A673 (cell line): Measurements from ENCODE around the gene ALPK3. TPM values are rescaled to one million over a fixed set of nuclear protein-coding genes. Genes with fewer than 3 reads are reported as not detected.

ENCODE experiments used
- BruUV-seq: library from RNA; stranded (reverse); fragments of 400-500 nt; replicated peaks from 2 replicates; lab custom pipeline; 2021; lab: Mats Ljungman, UMichigan
- CTCF ChIA-PET: fragments of 300-600 bp; sonication (Branson Sonifier 250); formaldehyde crosslinking; loops from one replicate; lab custom pipeline; 2022; ENCODE audit warnings: antibody characterized with exemption; lab: Charles Lee
- POLR2A ChIA-PET: fragments of 300-600 bp; sonication (Branson Sonifier 250); formaldehyde crosslinking; loops from one replicate; lab custom pipeline; 2022; ENCODE audit warnings: antibody characterized with exemption; ENCODE audit not compliant: low non-redundant PET; lab: Charles Lee
- DNase-seq: peaks from one replicate; pipeline ENCODE4 v3.0.0-alpha.2; 2015; ENCODE audit warnings: low spot score
- H3K27ac ChIP-seq: fragments of 200-600 bp; sonication (generic); 2 replicates; pipeline ENCODE4 v1.5.1; 2016; ENCODE audit warnings: mixed run types, low read depth, mild to moderate bottlenecking, mixed read lengths, antibody characterized with exemption, low read length; ENCODE audit not compliant: poor library complexity, severe bottlenecking
- H3K27me3 ChIP-seq: fragments of 200-600 bp; sonication (generic); replicated peaks from 2 replicates; pipeline ENCODE4 v1.6.1; 2017; ENCODE audit warnings: mixed run types, low read depth, mild to moderate bottlenecking, mixed read lengths, antibody characterized with exemption, low read length; ENCODE audit not compliant: insufficient read depth, poor library complexity
- H3K36me3 ChIP-seq: fragments of 200-600 bp; sonication (generic); 2 replicates; pipeline ENCODE4 v1.6.1; 2016; ENCODE audit warnings: mixed run types, mild to moderate bottlenecking, mixed read lengths, antibody characterized with exemption, low read length; ENCODE audit not compliant: insufficient read depth, poor library complexity, severe bottlenecking
- H3K4me1 ChIP-seq: fragments of 200-600 bp; sonication (generic); 2 replicates; pipeline ENCODE4 v1.6.1; 2017; ENCODE audit warnings: mixed run types, mild to moderate bottlenecking, mixed read lengths, antibody characterized with exemption, low read length; ENCODE audit not compliant: insufficient read depth, poor library complexity, severe bottlenecking
- H3K4me3 ChIP-seq: fragments of 200-600 bp; sonication (generic); 2 replicates; pipeline ENCODE4 v1.5.1; 2016; ENCODE audit warnings: low read depth, mixed run types, mild to moderate bottlenecking, mixed read lengths, low read length; ENCODE audit not compliant: poor library complexity, severe bottlenecking
- H3K9me3 ChIP-seq: fragments of 200-600 bp; sonication (generic); 2 replicates; pipeline ENCODE4 v1.6.1; 2016; ENCODE audit warnings: mixed run types, low read depth, mild to moderate bottlenecking, mixed read lengths, antibody characterized with exemption, low read length; ENCODE audit not compliant: poor library complexity, severe bottlenecking
- EZH2 ChIP-seq: fragments of 200-600 bp; sonication (generic); IDR thresholded peaks from 2 replicates; pipeline ENCODE4 v1.6.1; 2017; ENCODE audit warnings: borderline replicate concordance, low read depth, mild to moderate bottlenecking, mixed read lengths, antibody characterized with exemption, low read length; ENCODE audit not compliant: poor library complexity, severe bottlenecking
- intact Hi-C: fragments of 100-400 bp; cut with micrococcal nuclease; formaldehyde crosslinking; loops from one replicate; pipeline ENCODE4 v1.10.0; 2022; ENCODE audit not compliant: unreplicated experiment
- total RNA-seq: library from RNA; stranded (reverse); gene quantifications from 2 replicates; pipeline ENCODE4 v1.2.3, GENCODE V29; 2021
- TF ChIP-seq, protein P1 (sequence below): fragments of 300-800, 200-600 bp; sonication (generic); conservative IDR thresholded peaks from 2 replicates; pipeline ENCODE4 v1.5.1; 2017; ENCODE audit warnings: low read depth, mild to moderate bottlenecking, antibody characterized with exemption, low read length, moderate library complexity, mixed read lengths

Gene ALPK3
- total RNA-seq, 1 experiment from 2014 or later = 0.67 TPM

DNA sequence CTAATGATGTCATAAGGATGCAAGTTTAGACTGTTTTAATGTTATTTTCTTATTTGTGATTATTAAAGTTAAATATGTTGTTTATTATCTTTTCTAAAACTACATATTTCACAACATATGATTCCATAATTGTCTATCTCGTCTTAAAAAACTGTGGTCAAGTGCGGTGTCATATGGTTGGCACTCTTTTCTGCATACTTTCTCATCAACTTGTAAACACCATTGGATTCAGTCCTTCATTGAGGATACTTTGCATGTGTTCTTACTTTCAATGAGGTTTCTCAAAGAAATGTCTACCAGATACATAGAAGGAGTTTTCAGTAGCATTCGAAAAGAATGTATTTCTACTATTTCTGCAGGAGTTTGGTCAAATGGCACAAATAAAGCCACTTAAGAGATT lies 22.0 kb upstream of the ALPK3 start:
- no peak for TF ChIP-seq EZH2
- TF ChIP-seq, protein P1, sequence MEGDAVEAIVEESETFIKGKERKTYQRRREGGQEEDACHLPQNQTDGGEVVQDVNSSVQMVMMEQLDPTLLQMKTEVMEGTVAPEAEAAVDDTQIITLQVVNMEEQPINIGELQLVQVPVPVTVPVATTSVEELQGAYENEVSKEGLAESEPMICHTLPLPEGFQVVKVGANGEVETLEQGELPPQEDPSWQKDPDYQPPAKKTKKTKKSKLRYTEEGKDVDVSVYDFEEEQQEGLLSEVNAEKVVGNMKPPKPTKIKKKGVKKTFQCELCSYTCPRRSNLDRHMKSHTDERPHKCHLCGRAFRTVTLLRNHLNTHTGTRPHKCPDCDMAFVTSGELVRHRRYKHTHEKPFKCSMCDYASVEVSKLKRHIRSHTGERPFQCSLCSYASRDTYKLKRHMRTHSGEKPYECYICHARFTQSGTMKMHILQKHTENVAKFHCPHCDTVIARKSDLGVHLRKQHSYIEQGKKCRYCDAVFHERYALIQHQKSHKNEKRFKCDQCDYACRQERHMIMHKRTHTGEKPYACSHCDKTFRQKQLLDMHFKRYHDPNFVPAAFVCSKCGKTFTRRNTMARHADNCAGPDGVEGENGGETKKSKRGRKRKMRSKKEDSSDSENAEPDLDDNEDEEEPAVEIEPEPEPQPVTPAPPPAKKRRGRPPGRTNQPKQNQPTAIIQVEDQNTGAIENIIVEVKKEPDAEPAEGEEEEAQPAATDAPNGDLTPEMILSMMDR = no peak
- no peaks in the 10 kb centered on the region for H3K4me1 ChIP-seq
- no peak overlapping the region for H3K27ac ChIP-seq
- no peaks in the 10 kb centered on the region for H3K9me3 ChIP-seq
- peaks cover 27% of the 10 kb centered on the region for H3K36me3 ChIP-seq
- no TSS peak for BruUV-seq
- no peaks in the 10 kb centered on the region for H3K27me3 ChIP-seq
- no peak for DNase-seq
- intact Hi-C loops = no loop called here
- no peak overlapping the region for H3K4me3 ChIP-seq
- ChIA-PET CTCF (no interaction called here), POLR2A (no interaction called here)

DNA sequence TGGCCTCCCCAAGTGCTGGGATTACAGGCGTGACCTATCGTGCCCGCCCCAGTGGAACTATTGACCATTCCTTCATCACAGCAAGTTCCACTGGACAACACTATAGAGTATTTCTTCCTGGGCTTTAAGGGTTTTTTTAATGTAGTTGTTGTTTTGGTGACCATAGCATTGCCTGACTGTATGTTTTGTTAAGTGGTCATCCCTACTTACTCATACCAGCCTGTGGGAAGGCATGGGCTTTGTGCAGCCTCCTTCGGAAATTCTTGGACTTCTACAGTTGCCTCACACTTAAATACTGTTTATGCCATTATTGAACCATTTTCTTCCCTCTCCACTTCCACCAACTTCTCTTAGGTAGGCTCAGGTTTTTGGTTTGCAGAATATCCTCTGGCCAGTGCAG lies 19.9 kb upstream of the ALPK3 start:
- no peak overlapping the region for H3K27ac ChIP-seq
- intact Hi-C loops = no loop called here
- ChIA-PET CTCF (no interaction called here), POLR2A (no interaction called here)
- H3K4me1 ChIP-seq = no peaks in the 10 kb centered on the region
- TF ChIP-seq, protein P1 = no peak
- TF ChIP-seq EZH2 = no peak
- no peaks in the 10 kb centered on the region for H3K9me3 ChIP-seq
- peaks cover 41% of the 10 kb centered on the region for H3K36me3 ChIP-seq
- DNase-seq = no peak
- no TSS peak for BruUV-seq
- no peak overlapping the region for H3K4me3 ChIP-seq
- no peaks in the 10 kb centered on the region for H3K27me3 ChIP-seq

DNA sequence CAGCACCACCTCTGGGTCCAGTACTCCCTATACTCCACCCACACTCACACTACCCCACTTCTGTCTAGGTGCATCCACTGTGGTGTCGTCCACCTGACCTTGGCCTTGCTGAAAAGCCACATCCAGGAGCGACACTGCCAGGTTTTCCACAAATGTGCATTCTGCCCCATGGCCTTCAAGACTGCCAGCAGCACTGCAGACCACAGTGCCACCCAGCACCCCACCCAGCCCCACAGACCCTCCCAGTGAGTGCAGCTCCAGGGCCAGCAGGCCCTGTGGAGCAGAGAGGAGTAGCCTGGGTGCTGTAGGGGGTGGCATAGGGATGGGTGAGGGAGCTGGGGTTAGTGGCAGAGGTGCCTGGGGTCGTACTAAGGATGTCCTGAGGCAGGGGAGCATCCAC lies 19.4 kb upstream of the ALPK3 start:
- no peak overlapping the region for H3K4me3 ChIP-seq
- BruUV-seq = no TSS peak
- ChIA-PET CTCF (no interaction called here), POLR2A (no interaction called here)
- no peak for TF ChIP-seq EZH2
- TF ChIP-seq, protein P1 = no peak
- no peaks in the 10 kb centered on the region for H3K9me3 ChIP-seq
- H3K4me1 ChIP-seq = no peaks in the 10 kb centered on the region
- H3K27me3 ChIP-seq = no peaks in the 10 kb centered on the region
- H3K36me3 ChIP-seq = peaks cover 43% of the 10 kb centered on the region
- DNase-seq = no peak
- H3K27ac ChIP-seq = no peak overlapping the region
- intact Hi-C loops = no loop called here
